CD4-positive, alpha-beta T cell treated with Interleukin-6 at 100 ng/mL for 8 hours (primary cell): Measurements from ENCODE around the gene SMCHD1.
"Not testable (repeated sequence)": the region's sequence is repeated elsewhere in the genome, so short reads cannot be mapped to it uniquely, and the experiment has no call there.

Source experiments
- DNase-seq: peaks from one replicate; pipeline ENCODE4 v3.0.0-alpha.2; 2020; ENCODE audit warnings: mixed read lengths, low spot score

Gene SMCHD1

DNA sequence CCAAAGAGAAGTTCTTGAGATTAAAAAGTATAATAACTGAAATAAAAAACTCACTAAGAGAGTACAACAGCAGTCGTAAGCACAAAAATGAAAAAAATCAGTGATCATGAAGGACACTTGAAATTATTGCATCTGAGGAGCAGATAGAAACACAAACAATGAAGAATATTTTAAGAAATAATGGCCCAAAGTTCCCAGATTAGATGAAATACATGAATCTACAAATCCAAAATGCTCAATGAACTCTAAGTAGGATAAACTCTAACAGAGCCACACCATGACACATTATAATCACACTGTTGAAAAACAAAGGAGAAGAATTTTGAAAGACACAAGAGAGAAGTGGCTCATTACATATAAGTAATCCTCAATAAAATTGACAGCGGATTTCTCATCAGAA lies 159.4 kb downstream of the SMCHD1 start:
- DNase-seq: no peak

- DNase-seq: no peak
Measured at GRCh38 chr18:2818281-2818680, 162.8 kb downstream of the SMCHD1 start.

- no peak for DNase-seq
Measured at GRCh38 chr18:2821695-2822094, 166.2 kb downstream of the SMCHD1 start.

DNA sequence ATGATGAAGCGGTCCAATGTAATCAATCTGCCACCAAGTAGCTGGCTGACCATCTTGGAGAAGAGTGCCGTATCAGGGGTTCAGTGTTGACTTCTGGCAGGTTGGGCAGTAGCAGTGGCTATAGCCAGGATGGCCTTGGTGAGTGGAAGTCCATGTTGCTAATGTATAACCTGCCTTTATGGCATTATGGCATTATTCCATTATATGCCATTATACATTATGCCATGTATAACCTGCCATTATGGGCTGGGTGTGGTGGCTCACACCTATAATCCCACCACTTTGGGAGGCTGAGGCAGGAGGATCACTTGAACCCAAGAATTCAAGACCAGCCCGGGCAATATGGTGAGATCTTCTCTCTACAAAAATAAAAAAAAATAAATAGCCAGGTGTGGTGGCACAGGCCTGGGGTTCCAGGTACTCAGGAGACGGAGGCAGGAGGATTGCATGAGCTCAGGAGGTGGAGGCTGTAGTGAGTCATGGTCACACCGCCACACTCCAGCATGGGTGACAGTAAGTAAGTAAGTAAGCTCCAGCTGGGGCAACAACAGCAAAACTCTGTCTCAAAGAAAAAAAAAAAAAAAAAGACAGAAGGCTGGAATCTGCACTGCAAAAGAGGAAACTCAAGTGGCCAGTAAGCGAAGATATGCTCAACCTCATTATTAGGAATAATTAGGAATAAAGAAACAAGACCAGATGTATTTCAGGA lies 166.8 kb downstream of the SMCHD1 start:
- no peak for DNase-seq

GRCh38 chr18:2823202-2823601 lies 167.7 kb downstream of the SMCHD1 start:
- no peak for DNase-seq

- no peak for DNase-seq
Measured at GRCh38 chr18:2823966-2824365, 168.4 kb downstream of the SMCHD1 start.

GRCh38 chr18:2824865-2825264 lies 169.3 kb downstream of the SMCHD1 start:
- DNase-seq: no peak

- DNase-seq: no peak
Measured at GRCh38 chr18:2825613-2826175, 170.2 kb downstream of the SMCHD1 start.

- no peak for DNase-seq
Measured at GRCh38 chr18:2826581-2826980, 171.1 kb downstream of the SMCHD1 start.

- no peak for DNase-seq
Measured at GRCh38 chr18:2827061-2827460, 171.5 kb downstream of the SMCHD1 start.

DNA sequence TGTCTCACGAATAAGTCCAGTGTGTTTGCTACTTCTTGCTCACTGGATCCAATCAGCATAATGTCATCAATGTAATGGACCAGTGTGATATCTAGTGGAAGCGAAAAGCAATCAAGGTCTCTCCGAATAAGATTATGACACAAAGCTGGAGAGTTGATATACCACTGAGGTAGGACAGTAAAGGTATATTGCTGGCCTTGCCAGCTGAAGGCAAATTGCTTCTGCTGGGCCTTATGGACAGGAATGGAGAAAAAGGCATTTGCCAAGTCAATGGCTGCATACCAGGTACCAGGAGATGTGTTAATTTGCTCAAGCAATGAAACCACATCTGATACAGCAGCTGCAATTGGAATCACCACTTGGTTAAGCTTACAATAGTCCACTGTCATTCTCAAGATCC lies 180.6 kb downstream of the SMCHD1 start:
- not testable (repeated sequence) for DNase-seq

GRCh38 chr18:2837290-2837689 lies 181.8 kb downstream of the SMCHD1 start:
- DNase-seq: not testable (repeated sequence)

DNA sequence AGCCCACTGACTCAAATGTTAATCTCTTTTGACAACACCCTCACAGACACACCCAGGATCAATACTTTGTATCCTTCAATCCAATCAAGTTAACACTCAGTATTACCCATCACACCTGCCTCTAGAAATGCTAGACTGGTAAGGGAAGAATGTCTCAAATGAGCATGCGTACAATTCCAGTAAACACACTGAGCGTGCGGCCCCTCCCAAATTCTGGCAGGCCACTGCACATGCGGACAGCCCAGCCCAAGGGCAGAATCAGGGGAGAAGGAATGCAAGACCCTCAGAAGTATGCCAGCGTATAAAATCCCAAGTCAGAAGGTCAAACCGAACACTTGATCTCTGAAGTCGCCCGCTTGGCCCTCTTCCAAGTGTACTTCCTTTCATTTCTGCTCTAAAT lies 183.7 kb downstream of the SMCHD1 start:
- no peak for DNase-seq

DNA sequence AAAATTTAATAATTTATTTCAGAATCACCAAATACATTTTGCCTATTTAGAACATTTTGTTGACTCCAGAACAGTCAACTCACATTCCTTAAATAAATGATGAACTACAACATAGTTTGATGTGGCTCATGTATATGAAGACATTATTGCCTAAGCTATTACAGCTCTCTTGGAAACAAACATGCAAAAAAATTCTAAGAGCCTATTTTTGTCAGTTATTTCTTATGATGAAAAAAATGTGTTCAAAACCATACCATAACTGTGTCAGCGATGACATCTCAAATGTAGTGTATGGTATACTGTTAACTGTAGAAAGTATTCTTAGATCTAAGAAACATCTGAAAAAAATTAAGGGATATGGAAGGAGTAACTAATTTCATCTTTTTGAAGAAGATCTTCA lies 185.0 kb downstream of the SMCHD1 start:
- no peak for DNase-seq

GRCh38 chr18:2843146-2843545 lies 187.6 kb downstream of the SMCHD1 start:
- no peak for DNase-seq

DNA sequence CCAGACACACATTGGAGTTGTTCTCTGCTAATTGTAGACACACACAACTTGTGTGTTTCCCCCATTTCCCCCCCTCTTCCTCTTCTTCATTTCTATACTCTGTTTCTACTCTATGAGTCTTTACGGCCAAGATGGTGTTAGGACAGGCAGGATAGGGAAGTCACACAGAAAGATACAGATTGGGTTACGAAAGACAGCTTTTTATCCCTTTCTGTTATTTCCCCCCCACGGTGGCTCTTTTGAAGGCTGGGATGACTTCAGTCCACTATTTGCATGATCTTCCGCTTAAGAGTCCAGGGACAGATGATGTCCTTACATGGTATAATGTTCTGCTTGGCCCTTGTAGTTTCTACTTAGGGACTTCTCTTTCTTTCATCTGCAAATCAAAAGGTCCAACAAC lies 189.6 kb downstream of the SMCHD1 start:
- no peak for DNase-seq

- DNase-seq: peak; percentile 14
Measured at GRCh38 chr18:2846636-2847316, 191.2 kb downstream of the SMCHD1 start, which contains the start of gene EMILIN2. TSS of gene EMILIN2 (plus strand) at chr18:2847006. CDS start at chr18:2847189, 183 bp downstream.

DNA sequence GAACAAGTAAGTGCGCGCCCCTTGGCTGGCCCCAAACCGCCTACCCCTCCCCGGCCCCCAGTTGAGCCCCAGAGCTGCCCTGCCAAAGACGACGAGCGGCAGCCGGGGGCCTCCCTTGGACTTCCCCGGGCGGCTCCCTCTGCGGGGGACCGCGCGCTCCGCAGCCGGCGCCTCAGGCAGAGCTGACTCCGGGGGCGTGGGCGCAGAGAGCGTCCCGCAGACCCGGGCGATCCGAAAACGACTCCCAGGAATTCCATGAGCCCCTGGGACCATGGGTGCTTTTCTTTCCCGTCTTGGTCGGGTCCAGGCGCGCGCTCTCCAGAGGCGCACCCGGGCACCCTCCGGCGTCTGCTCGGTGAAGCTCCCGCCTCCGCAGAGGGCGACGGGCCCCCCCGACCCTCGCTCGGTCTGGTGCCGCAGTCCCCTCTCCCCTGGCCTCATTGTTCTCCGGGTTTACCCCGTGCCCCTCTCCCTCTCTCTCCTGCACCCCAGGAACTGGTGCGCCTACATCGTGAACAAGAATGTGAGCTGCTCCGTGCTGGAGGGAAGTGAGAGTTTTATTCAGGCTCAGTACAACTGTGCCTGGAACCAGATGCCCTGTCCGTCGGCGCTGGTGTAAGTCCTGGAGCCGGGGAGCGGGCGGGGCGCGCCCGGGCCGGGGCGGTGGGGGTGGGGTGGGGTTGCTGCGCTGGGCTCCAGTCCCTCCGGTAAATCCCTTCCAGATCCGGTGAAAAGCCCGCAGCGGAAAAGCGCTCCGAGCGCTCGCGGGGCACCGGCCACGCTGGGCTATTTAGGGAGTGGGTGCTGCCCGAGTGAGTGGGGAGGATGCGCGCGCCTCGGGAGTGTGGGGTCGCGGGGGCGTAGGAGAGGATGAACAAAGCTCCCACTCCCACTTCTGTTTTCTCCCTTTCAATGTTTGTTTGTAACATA lies 192.1 kb downstream of the SMCHD1 start:
- DNase-seq: no peak

DNA sequence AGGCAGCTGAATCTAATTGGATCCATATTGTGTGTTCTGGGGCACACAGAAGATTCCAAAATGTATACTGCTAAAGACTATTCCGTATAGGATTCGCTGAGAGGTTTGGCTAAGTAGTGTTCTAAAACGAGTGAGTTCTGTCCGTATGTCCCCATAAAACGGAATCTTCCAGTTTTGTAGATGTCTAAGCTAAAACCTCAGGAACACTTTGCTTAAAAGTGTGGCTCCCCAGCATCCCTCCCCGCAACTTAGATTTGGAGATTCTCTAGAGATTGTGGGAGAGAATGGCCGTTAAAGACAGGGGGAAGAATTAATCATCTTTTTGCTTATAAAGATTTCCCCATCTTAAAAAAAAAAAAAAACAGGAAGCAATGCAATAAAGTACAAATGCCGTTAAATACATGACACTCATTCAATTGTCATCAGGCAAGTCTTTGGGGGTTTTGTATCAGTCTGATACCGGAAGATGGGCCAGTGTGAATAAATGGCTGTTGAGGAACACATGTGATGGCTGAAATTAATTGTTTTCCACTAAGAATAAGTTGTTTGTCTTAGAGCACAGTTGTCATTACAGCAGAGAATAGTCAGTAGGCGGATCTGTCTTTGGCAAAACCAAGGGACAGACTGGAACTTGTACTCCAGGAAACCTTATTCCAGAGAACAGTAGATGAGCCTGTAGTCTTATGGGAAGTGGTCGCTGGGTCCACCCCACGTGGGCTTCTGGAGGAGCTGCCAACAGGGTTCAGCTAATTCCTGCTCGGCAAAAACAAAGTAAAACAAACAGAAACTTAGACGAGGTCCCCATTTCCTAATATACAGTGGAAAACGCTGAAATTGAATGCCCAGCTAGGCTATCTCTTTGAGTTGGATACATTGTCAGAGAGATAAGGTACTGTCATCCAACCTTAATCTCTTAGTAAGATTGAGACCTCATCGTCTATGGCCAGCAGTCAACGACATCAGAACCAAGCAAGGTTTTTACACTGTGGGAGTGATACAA lies 193.0 kb downstream of the SMCHD1 start:
- DNase-seq: no peak

DNA sequence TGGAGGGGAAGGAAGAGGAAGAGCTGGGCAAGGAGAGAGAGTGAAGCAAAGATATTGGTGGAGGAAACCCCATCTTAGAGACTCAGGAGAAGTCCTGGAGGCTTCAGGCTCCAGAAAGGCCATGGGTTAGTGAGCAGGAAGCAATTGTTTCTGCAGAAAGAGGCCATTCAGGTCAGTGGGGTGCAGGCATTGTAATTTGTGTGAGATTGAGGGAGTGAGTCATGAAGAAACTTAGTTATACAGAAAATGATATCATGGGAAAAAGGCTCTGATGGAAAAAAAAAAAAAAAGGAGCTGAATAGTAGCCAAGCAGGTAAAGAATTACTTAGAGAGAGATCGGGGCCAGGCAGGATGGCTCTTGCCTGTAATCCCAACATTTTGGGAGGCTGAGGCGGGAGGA lies 195.3 kb downstream of the SMCHD1 start:
- no peak for DNase-seq

DNA sequence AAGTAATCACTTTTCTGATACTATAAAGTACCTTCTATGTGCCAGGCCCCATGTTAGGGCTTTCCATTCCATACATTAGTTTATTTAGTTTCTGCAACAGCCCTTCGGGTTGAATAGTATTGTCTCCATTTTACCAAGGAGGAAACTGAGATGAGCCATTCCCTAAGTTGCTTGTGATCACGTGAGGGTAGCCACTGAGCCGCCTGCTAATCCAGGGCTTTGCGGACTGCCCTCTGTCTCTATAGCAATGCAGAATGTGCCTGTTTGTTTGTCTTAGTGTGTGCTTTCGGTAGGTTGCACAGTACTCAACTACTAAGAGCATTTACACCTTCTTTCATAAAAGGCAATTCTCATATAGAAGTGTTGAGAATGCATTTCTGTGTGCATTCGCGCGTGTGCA lies 196.2 kb downstream of the SMCHD1 start:
- DNase-seq: no peak
